Suprapubic skin (tissue), 4 donors: ENCODE measurements around the gene BNC1. TPM values are rescaled to one million over a fixed set of nuclear protein-coding genes. Genes with fewer than 3 reads are reported as not detected.
"Not testable (repeated sequence)": the region's sequence is repeated elsewhere in the genome, so short reads cannot be mapped to it uniquely, and the experiment has no call there.

Source experiments
- DNase-seq, 2 donors: peaks; one replicate each; pipeline ENCODE4 v3.0.0-alpha.2; 2019; ENCODE audit warnings: low spot score in 2 of 2
- H3K27ac ChIP-seq: fragments of 200-600 bp; sonication (generic); one replicate; pipeline ENCODE4 v1.5.1; 2019
- H3K27me3 ChIP-seq: fragments of 200-600 bp; sonication (generic); one replicate; pipeline ENCODE4 v1.5.1; 2019
- H3K36me3 ChIP-seq: fragments of 200-600 bp; sonication (generic); one replicate; pipeline ENCODE4 v1.5.1; 2019
- H3K4me1 ChIP-seq: fragments of 200-600 bp; sonication (generic); one replicate; pipeline ENCODE4 v1.5.1; 2019
- H3K4me3 ChIP-seq: fragments of 200-600 bp; sonication (generic); one replicate; pipeline ENCODE4 v1.5.1; 2019; ENCODE audit warnings: mild to moderate bottlenecking
- H3K9me3 ChIP-seq: fragments of 200-600 bp; sonication (generic); one replicate; pipeline ENCODE4 v1.5.1; 2019
- EP300 ChIP-seq: sonication (generic); formaldehyde crosslinking; IDR thresholded peaks from one replicate; pipeline ENCODE4 v1.6.1; 2017; ENCODE audit warnings: antibody characterized with exemption
- POLR2A ChIP-seq, 2 donors: fragments of 450-650 bp; IDR thresholded peaks; one replicate each; pipeline ENCODE4 v1.6.1; 2017; ENCODE audit warnings: antibody characterized with exemption in 2 of 2, mild to moderate bottlenecking in 2 of 2, moderate library complexity in 2 of 2
- POLR2AphosphoS5 ChIP-seq, 3 donors: sonication (generic); formaldehyde crosslinking; IDR thresholded peaks; one replicate each; pipeline ENCODE4 v1.6.1; 2017; ENCODE audit warnings: antibody characterized with exemption in 3 of 3
- WGBS: methylation state at CpG from one replicate; pipeline ENCODE4 v1.1.5; 2018; 5-methylcytosine and 5-hydroxymethylcytosine counted together
- total RNA-seq, 4 donors: library from RNA; depleted of rRNA; stranded (reverse); fragments of >200 nt; gene quantifications; one replicate each; pipeline ENCODE4 v1.1.0, GENCODE V29; 2016
- TF ChIP-seq, protein P1 (sequence below), 2 donors: fragments of 200-600 bp in 1 of 2; fragments of 450-650 bp in 1 of 2; sonication (generic) in 1 of 2; IDR thresholded peaks; one replicate each; pipeline ENCODE4 v1.5.1; 2016 to 2019; ENCODE audit warnings: antibody characterized with exemption in 2 of 2, mild to moderate bottlenecking in 1 of 2, moderate library complexity in 1 of 2

Gene BNC1
- total RNA-seq, 4 donors from 2014 or later: 28.3 to 72.4 (median 48.8) TPM

DNA sequence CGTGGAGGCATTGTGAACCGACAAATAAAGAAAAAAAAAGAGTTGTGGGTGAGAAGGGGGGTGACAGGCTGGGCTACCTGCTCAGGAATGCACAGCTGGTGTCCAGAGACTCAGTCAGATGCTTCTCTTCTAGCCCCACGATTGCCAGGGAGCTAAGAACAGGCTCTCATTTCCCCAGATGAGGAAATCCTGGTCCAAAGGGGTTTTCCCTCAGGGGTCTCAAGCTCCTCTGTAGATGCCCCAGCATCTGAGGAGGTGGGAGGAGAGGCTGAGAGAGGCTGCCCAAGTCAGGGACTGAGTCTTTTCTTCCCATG lies 35.5 kb downstream of the BNC1 start:
- no peak overlapping the region for H3K4me3 ChIP-seq
- WGBS: 39% methylated on average over 3 of the region's 3 CpGs
- H3K36me3 ChIP-seq: no peaks in the 10 kb centered on the region
- H3K27ac ChIP-seq: no peak overlapping the region
- H3K27me3 ChIP-seq: peaks cover 30% of the 10 kb centered on the region
- H3K9me3 ChIP-seq: no peaks in the 10 kb centered on the region
- DNase-seq: no peak
- TF ChIP-seq POLR2A (IDR thresholded peaks at IDR 0.05) (no peak), POLR2AphosphoS5 (IDR thresholded peaks at IDR 0.05) (no peak), EP300 (no peak)
- TF ChIP-seq, protein P1, sequence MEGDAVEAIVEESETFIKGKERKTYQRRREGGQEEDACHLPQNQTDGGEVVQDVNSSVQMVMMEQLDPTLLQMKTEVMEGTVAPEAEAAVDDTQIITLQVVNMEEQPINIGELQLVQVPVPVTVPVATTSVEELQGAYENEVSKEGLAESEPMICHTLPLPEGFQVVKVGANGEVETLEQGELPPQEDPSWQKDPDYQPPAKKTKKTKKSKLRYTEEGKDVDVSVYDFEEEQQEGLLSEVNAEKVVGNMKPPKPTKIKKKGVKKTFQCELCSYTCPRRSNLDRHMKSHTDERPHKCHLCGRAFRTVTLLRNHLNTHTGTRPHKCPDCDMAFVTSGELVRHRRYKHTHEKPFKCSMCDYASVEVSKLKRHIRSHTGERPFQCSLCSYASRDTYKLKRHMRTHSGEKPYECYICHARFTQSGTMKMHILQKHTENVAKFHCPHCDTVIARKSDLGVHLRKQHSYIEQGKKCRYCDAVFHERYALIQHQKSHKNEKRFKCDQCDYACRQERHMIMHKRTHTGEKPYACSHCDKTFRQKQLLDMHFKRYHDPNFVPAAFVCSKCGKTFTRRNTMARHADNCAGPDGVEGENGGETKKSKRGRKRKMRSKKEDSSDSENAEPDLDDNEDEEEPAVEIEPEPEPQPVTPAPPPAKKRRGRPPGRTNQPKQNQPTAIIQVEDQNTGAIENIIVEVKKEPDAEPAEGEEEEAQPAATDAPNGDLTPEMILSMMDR (IDR thresholded peaks at IDR 0.05): no peak
- peaks cover 7% of the 10 kb centered on the region for H3K4me1 ChIP-seq

DNA sequence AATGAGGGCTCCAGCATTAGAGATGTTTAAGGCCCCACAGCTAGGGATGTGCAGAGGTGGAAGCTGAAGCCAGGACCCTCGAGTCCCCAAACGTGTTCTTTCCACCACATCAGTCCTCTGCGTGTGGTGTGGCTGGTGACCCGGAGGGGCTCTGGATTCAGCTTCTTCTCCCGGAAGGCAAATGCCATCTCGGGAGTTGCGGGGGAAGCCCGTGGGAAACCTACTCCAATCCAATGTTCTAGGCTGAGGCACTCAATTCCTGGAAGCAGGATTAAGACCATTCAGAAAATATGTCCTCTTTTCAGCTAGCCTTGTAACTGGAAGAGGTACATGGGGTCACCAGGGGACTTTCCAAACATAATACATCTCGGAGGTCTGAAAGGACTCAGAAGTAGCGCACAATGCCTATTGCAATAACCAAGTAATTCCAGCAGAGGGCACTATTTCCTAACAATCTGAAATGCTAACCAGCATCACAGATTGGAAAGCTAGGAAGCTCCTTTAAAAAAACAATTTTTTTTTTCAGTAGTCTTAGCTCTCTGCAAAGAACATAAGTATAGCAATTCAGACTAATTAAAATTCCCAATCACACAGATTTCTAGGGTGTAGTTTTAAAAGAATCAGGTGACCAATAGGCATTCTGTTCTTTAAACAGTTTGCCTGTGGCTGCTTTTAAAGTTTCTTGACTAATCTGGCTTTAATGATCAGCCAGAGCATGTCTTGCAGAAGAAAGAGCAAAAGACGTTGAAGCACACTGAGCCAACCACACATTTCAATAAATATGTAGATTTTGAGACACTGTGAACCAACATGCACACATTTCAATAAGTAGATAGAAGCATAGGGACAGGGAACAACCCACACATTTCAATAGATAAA lies 36.1 kb downstream of the BNC1 start:
- Histone ChIP-seq H3K27ac (no peak overlapping the region), H3K9me3 (no peaks in the 10 kb centered on the region), H3K27me3 (peaks cover 32% of the 10 kb centered on the region), H3K4me3 (no peak overlapping the region), H3K36me3 (no peaks in the 10 kb centered on the region), H3K4me1 (peaks cover 7% of the 10 kb centered on the region)
- 20% methylated on average over 10 of the region's 11 CpGs for WGBS
- no peak for TF ChIP-seq POLR2AphosphoS5 (IDR thresholded peaks at IDR 0.05)
- TF ChIP-seq POLR2A (IDR thresholded peaks at IDR 0.05): no peak
- TF ChIP-seq, protein P1 (IDR thresholded peaks at IDR 0.05): peak; percentile 76 to 81
- DNase-seq: no peak

DNA sequence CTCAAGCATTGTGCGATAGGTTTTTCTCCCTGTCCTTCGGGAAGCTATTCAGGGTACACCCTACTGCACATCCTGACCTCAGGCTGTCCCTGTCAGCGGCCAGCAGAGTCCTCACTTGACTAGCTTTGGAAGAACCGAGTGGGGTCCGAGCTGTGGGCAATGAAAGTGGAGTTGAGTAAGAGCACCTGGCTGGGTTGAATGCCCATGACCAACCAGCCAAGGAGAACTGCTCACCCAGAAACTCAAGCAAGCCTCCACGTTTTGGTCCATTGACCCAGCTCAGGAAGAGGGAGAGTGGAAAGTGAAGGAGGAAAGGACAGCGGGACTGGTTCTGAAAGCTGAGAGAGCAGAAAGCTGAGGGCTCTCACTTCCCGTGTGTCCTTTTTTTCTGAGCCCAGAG lies 40.8 kb downstream of the BNC1 start:
- TF ChIP-seq, protein P1 (IDR thresholded peaks at IDR 0.05): no peak
- TF ChIP-seq POLR2AphosphoS5 (IDR thresholded peaks at IDR 0.05): no peak
- Histone ChIP-seq H3K27me3 (peaks cover 41% of the 10 kb centered on the region), H3K27ac (no peak overlapping the region), H3K4me1 (peaks cover 7% of the 10 kb centered on the region), H3K9me3 (no peaks in the 10 kb centered on the region), H3K36me3 (no peaks in the 10 kb centered on the region), H3K4me3 (no peak overlapping the region)
- WGBS: 78% methylated on average over 8 of the region's 8 CpGs
- no peak for DNase-seq

DNA sequence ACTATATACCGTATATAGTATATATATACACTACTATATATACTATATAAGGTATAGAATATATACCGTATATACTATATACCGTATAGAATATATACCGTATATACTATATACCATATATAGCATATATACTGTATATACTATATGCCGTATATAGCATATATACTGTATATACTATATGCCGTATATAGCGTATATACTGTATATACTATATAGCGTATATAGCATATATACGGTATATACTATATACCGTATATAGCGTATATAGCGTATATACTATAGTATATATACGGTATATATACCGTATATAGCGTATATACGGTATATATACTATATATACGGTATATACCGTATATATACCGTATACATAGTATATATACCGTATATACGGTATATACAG lies 54.2 kb downstream of the BNC1 start:
- DNase-seq: no peak
- Histone ChIP-seq H3K4me1 (no peaks in the 10 kb centered on the region), H3K4me3 (no peak overlapping the region), H3K9me3 (no peaks in the 10 kb centered on the region), H3K36me3 (no peaks in the 10 kb centered on the region), H3K27me3 (no peaks in the 10 kb centered on the region), H3K27ac (no peak overlapping the region)
- TF ChIP-seq POLR2A (IDR thresholded peaks at IDR 0.05) (no peak), EP300 (no peak), POLR2AphosphoS5 (IDR thresholded peaks at IDR 0.05) (no peak)
- TF ChIP-seq, protein P1 (IDR thresholded peaks at IDR 0.05): no peak
- 92% methylated on average over 21 of the region's 21 CpGs for WGBS

DNA sequence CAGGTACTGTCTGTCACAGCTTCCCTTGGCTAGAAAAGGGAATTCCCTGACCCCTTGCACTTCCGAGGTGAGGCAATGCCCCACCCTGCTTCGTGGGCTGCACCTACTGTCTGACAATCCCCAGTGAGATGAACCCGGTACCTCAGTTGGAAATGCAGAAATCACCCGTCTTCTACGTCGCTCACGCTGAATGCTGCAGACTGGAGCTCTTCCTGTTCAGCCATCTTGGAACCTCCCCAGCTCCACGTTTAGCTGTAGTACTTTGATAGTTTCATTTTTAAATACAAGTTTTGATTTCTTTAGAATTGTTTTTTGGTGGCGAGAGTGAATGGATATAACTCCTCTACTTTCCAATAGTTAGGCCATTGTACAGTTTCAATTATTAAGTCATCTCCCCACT lies 59.0 kb downstream of the BNC1 start:
- TF ChIP-seq POLR2AphosphoS5 (IDR thresholded peaks at IDR 0.05) (no peak), POLR2A (IDR thresholded peaks at IDR 0.05) (no peak), EP300 (no peak)
- TF ChIP-seq, protein P1 (IDR thresholded peaks at IDR 0.05): no peak
- no peaks in the 10 kb centered on the region for H3K27me3 ChIP-seq
- no peak overlapping the region for H3K4me3 ChIP-seq
- no peaks in the 10 kb centered on the region for H3K9me3 ChIP-seq
- no peak overlapping the region for H3K27ac ChIP-seq
- WGBS: 77% methylated on average over 9 of the region's 9 CpGs
- no peak for DNase-seq
- H3K36me3 ChIP-seq: no peaks in the 10 kb centered on the region
- H3K4me1 ChIP-seq: no peaks in the 10 kb centered on the region

DNA sequence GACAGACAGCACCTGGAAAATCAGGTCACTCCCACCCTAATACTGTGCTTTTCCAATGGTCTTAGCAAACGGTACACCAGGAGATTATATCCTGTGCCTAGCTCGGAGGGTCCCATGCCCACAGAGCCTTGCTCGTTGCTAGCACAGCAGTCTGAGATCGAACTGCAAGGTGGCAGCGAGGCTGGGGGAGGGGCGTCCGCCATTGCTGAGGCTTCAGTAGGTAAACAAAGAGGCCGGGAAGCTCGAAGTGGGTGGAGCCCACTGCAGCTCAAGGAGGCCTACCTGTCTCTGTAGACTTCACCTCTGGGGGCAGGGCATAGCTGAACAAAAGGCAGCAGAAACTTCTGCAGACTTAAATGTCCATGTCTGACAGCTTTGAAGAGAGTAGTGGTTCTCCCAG lies 62.7 kb downstream of the BNC1 start:
- 95% methylated on average over 8 of the region's 9 CpGs for WGBS

More for the DNA sequence above, 62.7 kb downstream of the BNC1 start:
- H3K9me3 ChIP-seq, H3K36me3 ChIP-seq, H3K27ac ChIP-seq, H3K27me3 ChIP-seq, DNase-seq, H3K4me1 ChIP-seq, H3K4me3 ChIP-seq: not testable (repeated sequence)
